MM.1S (cell line): ENCODE data around the gene OR51E2.

Experiments used
- CTCF ChIP-seq: fragments of 300-600 bp; sonication (generic); IDR thresholded peaks from 2 replicates; pipeline ENCODE4 v1.5.1; 2016; ENCODE audit warnings: antibody characterized with exemption, low read length, mixed read lengths
- EZH2 ChIP-seq: fragments of 300-600 bp; sonication (generic); optimal IDR thresholded peaks from 2 replicates; pipeline ENCODE3; 2017; ENCODE audit warnings: low read depth, mild to moderate bottlenecking, antibody characterized with exemption, low read length, mixed read lengths

- no peak for TF ChIP-seq CTCF
- no peak for TF ChIP-seq EZH2
These were observed 25.2 kb downstream of the OR51E2 start for GRCh38 chr11:4672470-4672869.
